Endodermal cell (in vitro differentiated cells): ENCODE results near the gene CENPI. TPM values are rescaled to one million over a fixed set of nuclear protein-coding genes. Genes with fewer than 3 reads are reported as not detected.

Experiments used
- DNase-seq: peaks from one replicate; pipeline ENCODE4 v3.0.0-alpha.2; 2017
- H3K27ac ChIP-seq: 2 replicates; pipeline ENCODE4 v1.5.1; 2013; ENCODE audit warnings: mild to moderate bottlenecking, low read depth, low read length, moderate library complexity
- H3K27me3 ChIP-seq: 2 replicates; pipeline ENCODE4 v1.6.1; 2013; ENCODE audit warnings: mild to moderate bottlenecking, low read length, moderate library complexity; ENCODE audit not compliant: insufficient read depth, control insufficient read depth, poor library complexity, severe bottlenecking
- H3K36me3 ChIP-seq: 2 replicates; pipeline ENCODE4 v1.7.0; 2013; ENCODE audit warnings: mild to moderate bottlenecking, low read length, moderate library complexity; ENCODE audit not compliant: control insufficient read depth, insufficient read depth
- H3K4me1 ChIP-seq: one replicate; pipeline ENCODE4 v1.7.0; 2013; ENCODE audit warnings: low read length; ENCODE audit not compliant: control insufficient read depth, insufficient read depth
- H3K4me3 ChIP-seq: 2 replicates; pipeline ENCODE4 v1.5.1; 2013; ENCODE audit warnings: mild to moderate bottlenecking, low read length, moderate library complexity
- H3K9ac ChIP-seq: 2 replicates; pipeline ENCODE4 v1.6.1; 2013; ENCODE audit warnings: mild to moderate bottlenecking, low read length, moderate library complexity; ENCODE audit not compliant: poor library complexity, severe bottlenecking; ENCODE audit errors: extremely low read depth
- H3K9me3 ChIP-seq: 2 replicates; pipeline ENCODE4 v1.6.1; 2013; ENCODE audit warnings: mild to moderate bottlenecking, low read length, moderate library complexity; ENCODE audit not compliant: control insufficient read depth
- H3K27ac Mint-ChIP-seq: 2 replicates; pipeline ENCODE4 v1.8.0; 2020; ENCODE audit warnings: mixed read lengths
- H3K27me3 Mint-ChIP-seq: 2 replicates; pipeline ENCODE4 v1.8.0; 2021; ENCODE audit warnings: mild to moderate bottlenecking, mixed read lengths; ENCODE audit not compliant: insufficient read depth
- H3K36me3 Mint-ChIP-seq: 2 replicates; pipeline ENCODE4 v1.8.0; 2020; ENCODE audit warnings: low read depth, mixed read lengths
- H3K4me1 Mint-ChIP-seq: 2 replicates; pipeline ENCODE4 v1.8.0; 2020; ENCODE audit warnings: mixed read lengths
- H3K4me3 Mint-ChIP-seq: 2 replicates; pipeline ENCODE4 v1.8.0; 2020; ENCODE audit warnings: mild to moderate bottlenecking, moderate library complexity, mixed read lengths
- H3K9me3 Mint-ChIP-seq: 2 replicates; pipeline ENCODE4 v1.8.0; 2020; ENCODE audit warnings: mild to moderate bottlenecking, mixed read lengths
- CTCF ChIP-seq: fragments of 200-600 bp; sonication (generic); conservative IDR thresholded peaks from 2 replicates; pipeline ENCODE4 v1.5.0; 2021; ENCODE audit warnings: antibody characterized with exemption, mild to moderate bottlenecking
- WGBS, 2 experiments: methylation state at CpG; one replicate each; pipeline versions ENCODE4 v1.1.5 to v1.1.7; 2013; ENCODE audit warnings: missing lambda C conversion rate in 2 of 2, mixed read lengths in 1 of 2; ENCODE audit not compliant: insufficient coverage in 1 of 2, insufficient read length in 1 of 2; 5-methylcytosine and 5-hydroxymethylcytosine counted together
- total RNA-seq, 2 donors: library from RNA; stranded (reverse); fragmentation: NEBNext Ultra II Directional in 1 of 2; extraction: Animal tissue kit (Norgen Biotek cat#: 25700) in 1 of 2; gene quantifications; 2 replicates in 1 of 2; 3 replicates in 1 of 2; pipeline ENCODE4 v1.2.1, GENCODE V29; 2021

The CENPI gene
- total RNA-seq, 2 donors from 2014 or later, result 24.5 to 36.9 TPM

GRCh38 chrX:101062176-101062575 lies 35.8 kb upstream of the CENPI start:
- TF ChIP-seq CTCF, result no peak
- H3K27me3 ChIP-seq, result no peaks in the 10 kb centered on the region
- H3K27ac Mint-ChIP-seq, result no peak overlapping the region
- H3K4me1 ChIP-seq, result no peaks in the 10 kb centered on the region
- H3K4me3 Mint-ChIP-seq, result no peak overlapping the region
- H3K9me3 Mint-ChIP-seq, result peaks cover 62% of the 10 kb centered on the region
- no peaks in the 10 kb centered on the region for H3K36me3 Mint-ChIP-seq
- no peak overlapping the region for H3K4me3 ChIP-seq
- no peaks in the 10 kb centered on the region for H3K36me3 ChIP-seq
- no peak overlapping the region for H3K9ac ChIP-seq
- H3K27me3 Mint-ChIP-seq, result no peaks in the 10 kb centered on the region
- no peaks in the 10 kb centered on the region for H3K9me3 ChIP-seq
- no peak overlapping the region for H3K27ac ChIP-seq
- no peak for DNase-seq
- H3K4me1 Mint-ChIP-seq, result no peaks in the 10 kb centered on the region

- Mint-ChIP-seq H3K27ac (no peak overlapping the region), H3K4me3 (no peak overlapping the region), H3K27me3 (no peaks in the 10 kb centered on the region), H3K4me1 (no peaks in the 10 kb centered on the region), H3K9me3 (peaks cover 51% of the 10 kb centered on the region), H3K36me3 (no peaks in the 10 kb centered on the region)
- DNase-seq, result no peak
- Histone ChIP-seq H3K4me1 (no peaks in the 10 kb centered on the region), H3K27ac (no peak overlapping the region), H3K27me3 (no peaks in the 10 kb centered on the region), H3K4me3 (no peak overlapping the region), H3K9me3 (no peaks in the 10 kb centered on the region), H3K36me3 (no peaks in the 10 kb centered on the region), H3K9ac (no peak overlapping the region)
- no peak for TF ChIP-seq CTCF
- WGBS, 2 experiments, result 84% methylated on average over 2 of the region's 3 CpGs; no CpG with 5 or more reads in 1 of the 2 experiments
Observed at GRCh38 chrX:101071582-101071981, 26.4 kb upstream of the CENPI start.

GRCh38 chrX:101078716-101079598 lies 19.0 kb upstream of the CENPI start, which contains the start of gene TMEM35A:
Gene TMEM35A (plus strand): TSS chrX:101078879. CDS start chrX:101079003, 124 bp downstream.
- Histone ChIP-seq H3K4me3 (peak within 1 kb of the TSS; percentile 76), H3K27me3 (no peaks in the 10 kb centered on the region), H3K36me3 (no peaks in the 10 kb centered on the region), H3K27ac (no peak within 1 kb of the TSS), H3K9me3 (no peaks in the 10 kb centered on the region), H3K9ac (no peak within 1 kb of the TSS), H3K4me1 (no peaks in the 10 kb centered on the region)
- 5% methylated on average over 16 of the region's 23 CpGs; no CpG with 5 or more reads in 1 of the 2 experiments for WGBS, 2 experiments
- no peaks in the 10 kb centered on the region for H3K36me3 Mint-ChIP-seq
- no peak within 1 kb of the TSS for H3K27ac Mint-ChIP-seq
- H3K4me1 Mint-ChIP-seq, result peaks cover 5% of the 10 kb centered on the region
- peak within 1 kb of the TSS; percentile 69 for H3K4me3 Mint-ChIP-seq
- peaks cover 17% of the 10 kb centered on the region for H3K27me3 Mint-ChIP-seq
- TF ChIP-seq CTCF, result no peak
- H3K9me3 Mint-ChIP-seq, result peaks cover 59% of the 10 kb centered on the region
- peak; percentile 62 for DNase-seq
